ENCODE measurements around the gene CCDC183.

DNA sequence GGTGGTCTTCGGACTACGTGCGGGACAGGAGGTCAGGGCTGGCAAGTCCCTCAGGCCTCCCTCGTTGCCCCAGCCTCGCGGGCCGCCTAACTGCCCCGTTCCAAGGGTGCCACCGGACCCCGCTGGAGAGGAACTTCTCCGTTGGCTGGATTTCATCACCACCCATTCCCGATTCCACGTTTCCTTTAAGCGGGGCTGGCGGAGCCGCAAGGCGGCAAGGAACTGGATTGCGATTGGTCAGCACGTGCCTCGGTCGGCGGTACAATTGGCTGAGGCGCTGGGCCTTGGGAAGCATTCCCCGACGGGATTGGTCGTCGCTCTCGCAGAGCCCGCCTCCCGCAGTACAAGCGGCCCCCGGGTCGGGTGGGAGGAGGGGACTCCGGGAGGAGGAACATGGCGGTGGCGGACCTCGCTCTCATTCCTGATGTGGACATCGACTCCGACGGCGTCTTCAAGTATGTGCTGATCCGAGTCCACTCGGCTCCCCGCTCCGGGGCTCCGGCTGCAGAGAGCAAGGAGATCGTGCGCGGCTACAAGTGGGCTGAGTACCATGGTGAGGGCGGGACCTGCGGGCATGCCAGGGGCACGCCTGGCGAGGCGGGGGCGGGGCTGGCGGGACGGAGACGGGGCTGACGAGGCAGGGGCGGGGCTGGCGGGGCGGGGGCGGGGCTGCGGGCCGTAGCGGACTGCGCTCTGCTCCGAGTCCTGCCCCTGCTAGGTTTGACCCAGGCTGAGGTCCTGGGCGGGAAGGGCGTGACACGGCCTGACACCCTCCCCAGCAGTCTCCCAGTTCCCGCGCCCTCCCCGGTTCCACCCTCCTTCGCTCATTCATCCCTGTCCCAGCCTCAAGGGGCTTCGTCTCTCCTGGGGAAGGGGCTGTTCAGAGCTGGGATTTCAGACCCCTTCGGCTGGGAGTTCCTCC lies 53.2 kb downstream of the CCDC183 start, which contains the start of gene PHPT1:
- TF ChIP-seq CTCF (IDR thresholded peaks at IDR 0.05) (peak in 1 of 4 experiments; percentile 2), POLR2A (IDR thresholded peaks at IDR 0.05) (peak in 1 of 2 donors; percentile 85)

Measured in uterus (tissue), 2 donors.